ENCODE results near the gene PLXNB2.

GRCh38 chr22:50270666-50271394, 36.6 kb downstream of the PLXNB2 start:
- TF ChIP-seq REST (IDR thresholded peaks at IDR 0.05; ENCODE audit: insufficient read depth in 1 of 2, low read depth in 2 of 2, low read length in 2 of 2) (peak; percentile 97 to 98), FOXP2 (optimal IDR thresholded peaks at IDR 0.05; ENCODE audit: borderline replicate concordance, extremely low read depth, extremely low read length, insufficient read depth) (no peak), TAF1 (IDR thresholded peaks at IDR 0.05; ENCODE audit: borderline replicate concordance, insufficient read depth, low read length) (no peak), POLR2AphosphoS5 (IDR thresholded peaks at IDR 0.05; ENCODE audit: low read depth, low read length) (no peak)
